ENCODE results near the gene MKI67. TPM values are rescaled to one million over a fixed set of nuclear protein-coding genes. Genes with fewer than 3 reads are reported as not detected.

The MKI67 gene
- total and polyA plus RNA-seq, 10 of the 15 experiments (the other 5 are each of a cell fraction or from before 2014, with no cell fraction given) = 22.3 to 183 (median 82.9) TPM

DNA sequence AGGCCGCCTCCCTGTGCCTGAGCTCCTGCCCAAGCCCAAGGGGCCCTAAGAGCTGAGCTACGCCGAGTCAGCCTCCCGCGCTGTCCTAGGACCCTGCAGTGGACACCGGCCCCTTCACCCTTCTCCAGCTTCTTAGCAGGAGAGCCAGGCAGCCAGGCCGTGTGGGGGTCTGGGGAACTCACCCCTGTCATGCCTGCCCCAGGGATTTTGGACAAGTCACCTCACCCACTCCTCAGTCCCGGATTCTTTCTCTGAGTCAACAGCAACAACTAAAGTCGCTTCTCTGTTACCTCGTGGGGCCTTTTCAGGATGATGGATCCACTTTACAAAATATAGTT lies 79.3 kb downstream of the MKI67 start (continued):
- TF ChIP-seq NFIC (IDR thresholded peaks at IDR 0.05; ENCODE audit: low read depth, low read length) (no peak), TCF12 (IDR thresholded peaks at IDR 0.05; ENCODE audit: low read depth, low read length) (no peak), RUNX3 (IDR thresholded peaks at IDR 0.05; ENCODE audit: low read length) (no peak), NFXL1 (IDR thresholded peaks at IDR 0.05; ENCODE audit: borderline replicate concordance) (no peak), NFYA (IDR thresholded peaks at IDR 0.05; ENCODE audit: borderline replicate concordance, low read depth, low read length) (no peak), RFX5 (IDR thresholded peaks at IDR 0.05; ENCODE audit: low read depth, low read length) (no peak), BCLAF1 (IDR thresholded peaks at IDR 0.05) (no peak)

Other genes with a start within 250 kb of the MKI67 start
- not detected in 2 replicates for gene CLRN3, start 233.5 kb downstream of the MKI67 start, total RNA-seq (2014; rRNA removed)
- gene CLRN3, start 233.5 kb downstream of the MKI67 start, total RNA-seq (2014; rRNA removed; fragmentation: Illumina TruSeq; extraction: Trizol) = not detected in 2 replicates
- not detected in 2 replicates for gene CLRN3, start 233.5 kb downstream of the MKI67 start, total RNA-seq (2021)
- gene CLRN3, start 233.5 kb downstream of the MKI67 start, polyA plus RNA-seq (2011; rRNA removed) = not detected in 2 replicates
- gene CLRN3, start 233.5 kb downstream of the MKI67 start, polyA plus RNA-seq (2014; fragmentation: Illumina TruSeq; extraction: Trizol) = not detected in 2 replicates
- not detected for gene CLRN3, start 233.5 kb downstream of the MKI67 start, polyA plus RNA-seq (2014; fragmentation: Nextera tagmentation; extraction: Ambion mirVana)
- gene CLRN3, start 233.5 kb downstream of the MKI67 start, polyA plus RNA-seq (2014; rRNA removed) = not detected in 2 replicates
- not detected for gene CLRN3, start 233.5 kb downstream of the MKI67 start, polyA plus RNA-seq (2016; fragmentation: Nextera tagmentation; extraction: Ambion mirVana)
- gene PTPRE, start 219.3 kb downstream of the MKI67 start, total RNA-seq (2014; rRNA removed) = 3.8 and 5.2 TPM in 2 replicates
- gene PTPRE, start 219.3 kb downstream of the MKI67 start, total RNA-seq (2014; rRNA removed; fragmentation: Illumina TruSeq; extraction: Trizol) = 2.9 TPM in 2 replicates
- gene PTPRE, start 219.3 kb downstream of the MKI67 start, total RNA-seq (2021) = 6.3 and 7.8 TPM in 2 replicates
- gene PTPRE, start 219.3 kb downstream of the MKI67 start, polyA plus RNA-seq (2011; rRNA removed) = 5.3 and 7.6 TPM in 2 replicates
- 3.5 and 4.1 TPM in 2 replicates for gene PTPRE, start 219.3 kb downstream of the MKI67 start, polyA plus RNA-seq (2014; fragmentation: Illumina TruSeq; extraction: Trizol)
- gene PTPRE, start 219.3 kb downstream of the MKI67 start, polyA plus RNA-seq (2014; fragmentation: Nextera tagmentation; extraction: Ambion mirVana) = 1 to 10 TPM; 5.8 to 6.7 TPM
- gene PTPRE, start 219.3 kb downstream of the MKI67 start, polyA plus RNA-seq (2014; rRNA removed) = 2.7 and 3.1 TPM in 2 replicates
- gene PTPRE, start 219.3 kb downstream of the MKI67 start, polyA plus RNA-seq (2016; fragmentation: Nextera tagmentation; extraction: Ambion mirVana) = 1 to 10 TPM; 5.7 to 6.4 TPM